ENCODE measurements around the gene KLLN. TPM values are rescaled to one million over a fixed set of nuclear protein-coding genes. Genes with fewer than 3 reads are reported as not detected.

Gene KLLN
- total and polyA plus RNA-seq, 9 of the 15 experiments (the other 6 are each of a cell fraction or from before 2014, with no cell fraction given), result 0.07 to 0.40 (median 0.25) TPM

DNA sequence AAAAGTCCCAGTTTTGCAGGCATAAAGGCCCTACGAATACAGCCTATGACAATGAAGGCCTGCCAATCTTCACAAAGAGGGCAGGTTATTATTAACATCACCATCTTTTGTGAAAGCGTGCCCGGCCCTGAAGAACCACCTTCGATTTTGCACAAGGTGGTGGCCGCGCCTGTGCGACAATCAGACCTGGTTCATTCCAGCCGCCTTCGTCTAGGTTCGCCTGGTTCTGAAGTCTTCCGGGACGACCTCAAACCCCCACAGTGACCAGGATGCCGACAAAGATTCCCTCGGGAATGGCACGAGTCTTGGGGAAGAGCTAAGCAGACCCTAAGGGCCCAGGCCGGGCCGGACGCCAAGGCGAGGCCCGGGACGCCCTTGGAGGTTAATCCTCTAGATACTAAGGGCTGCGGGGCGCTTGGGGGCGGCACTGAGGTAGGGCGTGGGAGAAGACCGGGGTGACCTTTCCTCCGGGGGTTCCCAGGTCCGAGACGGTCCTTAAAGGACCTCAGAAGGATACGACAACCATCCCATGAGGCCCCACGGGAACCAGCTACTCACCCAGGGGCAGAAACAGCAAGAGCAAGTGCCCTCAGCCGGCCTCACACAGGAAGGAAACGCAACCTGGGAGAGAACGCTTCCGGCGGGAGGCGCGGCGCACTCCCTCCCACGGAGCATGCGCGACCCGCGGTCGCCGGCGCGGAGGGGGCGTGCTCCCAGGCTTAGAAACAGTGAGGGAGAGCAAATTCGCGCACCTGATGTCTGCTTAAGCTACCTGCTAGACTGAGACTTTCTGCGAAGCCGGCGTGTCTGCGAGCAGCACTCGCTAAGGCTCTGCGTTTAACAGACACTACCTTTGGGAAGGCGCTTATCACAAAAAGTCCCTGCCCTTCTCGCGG is 45.5 kb downstream of the KLLN start, which contains the start of gene ATAD1 (continued):
- TF ChIP-seq ZBTB40 (IDR thresholded peaks at IDR 0.05) (peak; percentile 93), ZBTB40 (CRISPR knock-in tag; IDR thresholded peaks at IDR 0.05) (no peak), HDAC3 (IDR thresholded peaks at IDR 0.05; ENCODE audit: borderline replicate concordance, partially characterized antibody) (no peak), UBTF (IDR thresholded peaks at IDR 0.05; ENCODE audit: borderline replicate concordance in 1 of 2, low read depth in 2 of 2, low read length in 2 of 2) (no peak), ZFPM2 (CRISPR knock-in tag; IDR thresholded peaks at IDR 0.05) (no peak), TRIM28 (IDR thresholded peaks at IDR 0.05) (no peak), MXI1 (IDR thresholded peaks at IDR 0.05; ENCODE audit: low read depth, low read length) (0 out of 2 replicates have a peak, but pooled peaks have one; percentile 38), ZNF764 (CRISPR knock-in tag; IDR thresholded peaks at IDR 0.05; ENCODE audit: low read depth) (no peak), PTBP1 (IDR thresholded peaks at IDR 0.05; ENCODE audit: low read depth, low read length) (no peak), STAT5A (IDR thresholded peaks at IDR 0.05; ENCODE audit: borderline replicate concordance, low read length) (no peak), TAF1 (IDR thresholded peaks at IDR 0.05; ENCODE audit: control insufficient read depth, extremely low read depth, insufficient read depth, low read length, severe bottlenecking) (peak; percentile 76), ZNF79 (CRISPR knock-in tag; IDR thresholded peaks at IDR 0.05; ENCODE audit: low read depth) (no peak), MBD2 (IDR thresholded peaks at IDR 0.05; ENCODE audit: borderline replicate concordance, low read depth) (no peak), BRF1 (IDR thresholded peaks at IDR 0.05; ENCODE audit: borderline replicate concordance, extremely low read depth, insufficient read length) (no peak), YY1 (IDR thresholded peaks at IDR 0.05; ENCODE audit: borderline replicate concordance in 1 of 3, control insufficient read depth in 1 of 3, extremely low read depth in 1 of 3, insufficient read depth in 3 of 3, insufficient read length in 1 of 3, insufficient replicate concordance in 2 of 3, low read depth in 1 of 3, low read length in 2 of 3) (peak in 1 of 3 experiments; percentile 14)
